CD4-positive, alpha-beta T cell treated with Interleukin-2 at 100 ng/mL for 4 hours (primary cell): ENCODE results near the gene TLCD5.

ENCODE experiments used
- DNase-seq: peaks from one replicate; pipeline ENCODE4 v3.0.0-alpha.2; 2020; ENCODE audit warnings: low spot score

The TLCD5 gene

GRCh38 chr11:120324932-120325810 is at the start of gene TLCD5:
Gene TLCD5 (plus strand): TSS chr11:120325299. CDS start chr11:120327442, 2,143 bp downstream.
- no peak for DNase-seq

- no peak for DNase-seq
These were observed 45.6 kb upstream of the TLCD5 start for GRCh38 chr11:120279502-120279901.

GRCh38 chr11:120280600-120281051 is 44.5 kb upstream of the TLCD5 start:
- no peak for DNase-seq

GRCh38 chr11:120281143-120281795 is 43.8 kb upstream of the TLCD5 start:
- no peak for DNase-seq

- DNase-seq: no peak
These were observed 42.0 kb upstream of the TLCD5 start for GRCh38 chr11:120283124-120283523.

- no peak for DNase-seq
These were observed 40.8 kb upstream of the TLCD5 start for GRCh38 chr11:120284272-120284671.

GRCh38 chr11:120285256-120285655 is 39.8 kb upstream of the TLCD5 start:
- no peak for DNase-seq

- no peak for DNase-seq
These were observed 37.1 kb upstream of the TLCD5 start for GRCh38 chr11:120288021-120288420.

- DNase-seq: no peak
These were observed 35.7 kb upstream of the TLCD5 start for GRCh38 chr11:120289426-120289825.

GRCh38 chr11:120290956-120291355 is 34.1 kb upstream of the TLCD5 start:
- DNase-seq: no peak

GRCh38 chr11:120293038-120293800 is 31.9 kb upstream of the TLCD5 start:
- no peak for DNase-seq

- DNase-seq: no peak
These were observed 31.0 kb upstream of the TLCD5 start for GRCh38 chr11:120294096-120294495.

- no peak for DNase-seq
These were observed 30.0 kb upstream of the TLCD5 start for GRCh38 chr11:120295099-120295498.

GRCh38 chr11:120296554-120296953 is 28.5 kb upstream of the TLCD5 start:
- no peak for DNase-seq

GRCh38 chr11:120298461-120298860 is 26.6 kb upstream of the TLCD5 start:
- no peak for DNase-seq

- no peak for DNase-seq
These were observed 22.9 kb upstream of the TLCD5 start for GRCh38 chr11:120302001-120302805.

GRCh38 chr11:120303004-120303637 is 22.0 kb upstream of the TLCD5 start:
- DNase-seq: peak; percentile 55

GRCh38 chr11:120304526-120304925 is 20.6 kb upstream of the TLCD5 start:
- no peak for DNase-seq

GRCh38 chr11:120305286-120305685 is 19.8 kb upstream of the TLCD5 start:
- DNase-seq: no peak

- DNase-seq: no peak
These were observed 18.4 kb upstream of the TLCD5 start for GRCh38 chr11:120306519-120307242.
